Gastrocnemius medialis (tissue), 4 donors: ENCODE measurements around the gene TAF11.

Source experiments
- POLR2A ChIP-seq, 2 donors: fragments of 450-650 bp; IDR thresholded peaks; one replicate each; pipeline ENCODE4 v1.6.1; 2017; ENCODE audit warnings: antibody characterized with exemption in 2 of 2, mild to moderate bottlenecking in 2 of 2, moderate library complexity in 2 of 2
- TF ChIP-seq, protein P1 (sequence below), 5 experiments: fragments of 450-650 bp in 3 of 5; fragments of 200-600 bp in 2 of 5; sonication (generic) in 2 of 5; IDR thresholded peaks in 4 of 5; conservative IDR thresholded peaks in 1 of 5; 1 replicate in 4 of 5; 2 replicates in 1 of 5; pipeline ENCODE4 v1.5.1; 2016 to 2019; ENCODE audit warnings: antibody characterized with exemption in 5 of 5, mild to moderate bottlenecking in 3 of 5, moderate library complexity in 3 of 5

DNA sequence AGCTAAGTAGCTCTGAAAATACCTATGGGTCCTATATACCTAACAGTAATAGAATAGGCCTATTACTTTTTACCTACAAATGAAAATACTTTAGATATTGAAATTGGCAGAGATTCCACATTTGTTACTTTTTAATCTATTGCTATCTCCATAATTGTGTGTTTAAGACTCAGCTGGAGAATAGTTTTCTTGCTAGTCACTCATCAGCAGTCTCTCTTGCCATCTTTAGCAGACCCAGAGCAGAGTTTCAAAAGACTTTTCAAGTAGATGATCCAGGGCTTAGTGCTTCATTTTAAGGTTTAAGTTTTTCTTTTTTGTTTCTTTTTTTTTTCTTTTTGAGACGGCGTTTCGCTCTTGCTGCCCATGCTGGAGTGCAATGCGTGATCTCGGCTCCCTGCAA is 14.1 kb upstream of the TAF11 start:
- TF ChIP-seq, protein P1, sequence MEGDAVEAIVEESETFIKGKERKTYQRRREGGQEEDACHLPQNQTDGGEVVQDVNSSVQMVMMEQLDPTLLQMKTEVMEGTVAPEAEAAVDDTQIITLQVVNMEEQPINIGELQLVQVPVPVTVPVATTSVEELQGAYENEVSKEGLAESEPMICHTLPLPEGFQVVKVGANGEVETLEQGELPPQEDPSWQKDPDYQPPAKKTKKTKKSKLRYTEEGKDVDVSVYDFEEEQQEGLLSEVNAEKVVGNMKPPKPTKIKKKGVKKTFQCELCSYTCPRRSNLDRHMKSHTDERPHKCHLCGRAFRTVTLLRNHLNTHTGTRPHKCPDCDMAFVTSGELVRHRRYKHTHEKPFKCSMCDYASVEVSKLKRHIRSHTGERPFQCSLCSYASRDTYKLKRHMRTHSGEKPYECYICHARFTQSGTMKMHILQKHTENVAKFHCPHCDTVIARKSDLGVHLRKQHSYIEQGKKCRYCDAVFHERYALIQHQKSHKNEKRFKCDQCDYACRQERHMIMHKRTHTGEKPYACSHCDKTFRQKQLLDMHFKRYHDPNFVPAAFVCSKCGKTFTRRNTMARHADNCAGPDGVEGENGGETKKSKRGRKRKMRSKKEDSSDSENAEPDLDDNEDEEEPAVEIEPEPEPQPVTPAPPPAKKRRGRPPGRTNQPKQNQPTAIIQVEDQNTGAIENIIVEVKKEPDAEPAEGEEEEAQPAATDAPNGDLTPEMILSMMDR (IDR thresholded peaks at IDR 0.05 in 4 of 5, conservative IDR thresholded peaks at IDR 0.05 in 1 of 5), result no peak
- TF ChIP-seq POLR2A (IDR thresholded peaks at IDR 0.05), result no peak
